ENCODE results near the gene CHKA. TPM values are rescaled to one million over a fixed set of nuclear protein-coding genes. Genes with fewer than 3 reads are reported as not detected.
A peak's percentile ranks its signal among the peaks of the same experiment; 100 is the strongest.

CHKA gene
- total and polyA plus RNA-seq, 9 of the 15 experiments (the other 6 are each of a cell fraction or from before 2014, with no cell fraction given) = 3.6 to 37.0 (median 30.2) TPM

DNA sequence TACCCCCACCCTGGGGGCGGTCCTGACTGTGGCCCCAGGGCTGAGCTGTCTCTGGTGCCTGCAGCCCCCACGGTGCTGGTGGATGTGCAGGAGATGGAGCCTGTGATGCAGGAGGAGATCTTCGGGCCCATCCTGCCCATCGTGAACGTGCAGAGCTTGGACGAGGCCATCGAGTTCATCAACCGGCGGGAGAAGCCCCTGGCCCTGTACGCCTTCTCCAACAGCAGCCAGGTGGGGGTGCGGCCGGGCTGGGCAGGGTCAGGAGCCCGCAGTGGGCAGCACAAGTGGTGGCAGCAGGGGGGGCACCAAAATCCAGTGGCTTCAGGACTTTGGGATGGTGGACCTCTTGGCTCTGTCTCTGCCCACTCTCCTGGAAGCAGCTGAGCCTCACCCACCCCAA, 98.7 kb downstream of the CHKA start:
- Histone ChIP-seq H3K4me2 (ENCODE audit: insufficient read depth, low read length) (no peak overlapping the region), H3K4me3 (no peak overlapping the region), H3K27ac (ENCODE audit: extremely low read depth, low read depth, low read length) (no peak overlapping the region), H3K27me3 (ENCODE audit: control insufficient read depth in 2 of 2, insufficient read depth in 2 of 2, low read length in 2 of 2) (no peaks in the 10 kb centered on the region), H3K9ac (ENCODE audit: insufficient read depth in 1 of 2, low read depth in 2 of 2, low read length in 2 of 2) (peak overlapping the region in 1 of 2 experiments; percentile 55; a peak in 1 of 4 replicates), H3K9me1 (ENCODE audit: control insufficient read depth, insufficient read depth, low read length) (no peaks in the 10 kb centered on the region), H3K4me1 (replicated peaks in 1 of 2; ENCODE audit: control insufficient read depth in 2 of 2, insufficient read depth in 2 of 2, low read length in 2 of 2) (peaks cover 0 to 51% of the 10 kb centered on the region in 2 experiments; a peak in 3 of 5 replicates), H3K36me3 (ENCODE audit: control insufficient read depth, insufficient read depth, low read length) (no peaks in the 10 kb centered on the region), H3K9me3 (replicated peaks; ENCODE audit: control insufficient read depth, insufficient read depth, low read depth, low read length) (no peaks in the 10 kb centered on the region), H3K79me2 (ENCODE audit: control insufficient read depth, insufficient read depth, low read length) (no peaks in the 10 kb centered on the region), H4K20me1 (replicated peaks; ENCODE audit: control insufficient read depth, insufficient read depth, low read length) (peaks cover 4% of the 10 kb centered on the region; the same call in 1 of the 2 replicates), H2AFZ (ENCODE audit: low read depth, low read length) (no peak overlapping the region)
- no TSS peak for BruUV-seq (replicated peaks)
- intact Hi-C loops (cut with micrococcal nuclease) = no loop called here
- ATAC-seq (no peak), FAIRE-seq (no peak), DNase-seq (ENCODE audit: extremely low read depth in 1 of 4, low spot score in 3 of 4) (no peak)
- TF ChIP-seq, protein P1, sequence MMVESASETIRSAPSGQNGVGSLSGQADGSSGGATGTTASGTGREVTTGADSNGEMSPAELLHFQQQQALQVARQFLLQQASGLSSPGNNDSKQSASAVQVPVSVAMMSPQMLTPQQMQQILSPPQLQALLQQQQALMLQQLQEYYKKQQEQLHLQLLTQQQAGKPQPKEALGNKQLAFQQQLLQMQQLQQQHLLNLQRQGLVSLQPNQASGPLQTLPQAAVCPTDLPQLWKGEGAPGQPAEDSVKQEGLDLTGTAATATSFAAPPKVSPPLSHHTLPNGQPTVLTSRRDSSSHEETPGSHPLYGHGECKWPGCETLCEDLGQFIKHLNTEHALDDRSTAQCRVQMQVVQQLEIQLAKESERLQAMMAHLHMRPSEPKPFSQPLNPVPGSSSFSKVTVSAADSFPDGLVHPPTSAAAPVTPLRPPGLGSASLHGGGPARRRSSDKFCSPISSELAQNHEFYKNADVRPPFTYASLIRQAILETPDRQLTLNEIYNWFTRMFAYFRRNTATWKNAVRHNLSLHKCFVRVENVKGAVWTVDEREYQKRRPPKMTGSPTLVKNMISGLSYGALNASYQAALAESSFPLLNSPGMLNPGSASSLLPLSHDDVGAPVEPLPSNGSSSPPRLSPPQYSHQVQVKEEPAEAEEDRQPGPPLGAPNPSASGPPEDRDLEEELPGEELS (CRISPR knock-in tag; IDR thresholded peaks at IDR 0.05; ENCODE audit: borderline replicate concordance) = no peak
- TF ChIP-seq, protein P2, sequence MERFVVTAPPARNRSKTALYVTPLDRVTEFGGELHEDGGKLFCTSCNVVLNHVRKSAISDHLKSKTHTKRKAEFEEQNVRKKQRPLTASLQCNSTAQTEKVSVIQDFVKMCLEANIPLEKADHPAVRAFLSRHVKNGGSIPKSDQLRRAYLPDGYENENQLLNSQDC (CRISPR knock-in tag; IDR thresholded peaks at IDR 0.05) = no peak
- in situ Hi-C loops (cut with MboI) = no loop called here
- ChIA-PET CTCF (ENCODE audit: low intra/inter-chr PET ratio) (no interaction called here), POLR2A (interaction anchor here (0.7 to 2.3 kb wide), 4 partner anchors 8 to 332 kb away, joined by 3 to 7 read pairs (median 3); partner anchors contain the start of gene NDUFS8)
- 46% methylated on average over 10 of the region's 13 CpGs for WGBS (ENCODE audit: insufficient coverage, low coverage, missing lambda C conversion rate)
